CD4-positive, alpha-beta T cell treated with Interleukin-17A for 4 hours (primary cell): ENCODE data around the gene VPS37B.
A peak's percentile ranks its signal among the peaks of the same experiment; 100 is the strongest.

Experiments used
- DNase-seq: peaks from one replicate; pipeline ENCODE4 v3.0.0-alpha.2; 2020; ENCODE audit warnings: mixed read lengths

Gene VPS37B

GRCh38 chr12:122865268-122866231 lies 30.4 kb downstream of the VPS37B start:
- DNase-seq, result peak; percentile 35

GRCh38 chr12:122864894-122865253 lies 31.1 kb downstream of the VPS37B start:
- DNase-seq, result no peak

GRCh38 chr12:122862872-122863701 lies 32.8 kb downstream of the VPS37B start:
- no peak for DNase-seq

GRCh38 chr12:122862110-122862634 lies 33.8 kb downstream of the VPS37B start:
- DNase-seq, result no peak

GRCh38 chr12:122861587-122861970 lies 34.3 kb downstream of the VPS37B start:
- DNase-seq, result no peak

GRCh38 chr12:122860854-122861586 lies 34.9 kb downstream of the VPS37B start:
- DNase-seq, result no peak

- DNase-seq, result peak; percentile 90
Observed at GRCh38 chr12:122860040-122860853, 35.7 kb downstream of the VPS37B start.

GRCh38 chr12:122859303-122860039 lies 36.5 kb downstream of the VPS37B start:
- no peak for DNase-seq

- no peak for DNase-seq
Observed at GRCh38 chr12:122858591-122859302, 37.2 kb downstream of the VPS37B start.

GRCh38 chr12:122858171-122858570 lies 37.8 kb downstream of the VPS37B start:
- no peak for DNase-seq

- DNase-seq, result no peak
Observed at GRCh38 chr12:122856999-122857671, 38.8 kb downstream of the VPS37B start.

GRCh38 chr12:122855928-122856831 lies 39.7 kb downstream of the VPS37B start:
- DNase-seq, result no peak

GRCh38 chr12:122855071-122855829 lies 40.7 kb downstream of the VPS37B start:
- DNase-seq, result no peak

- DNase-seq, result no peak
Observed at GRCh38 chr12:122854554-122854953, 41.4 kb downstream of the VPS37B start.

- no peak for DNase-seq
Observed at GRCh38 chr12:122853582-122854245, 42.2 kb downstream of the VPS37B start.

GRCh38 chr12:122852336-122853275 lies 43.3 kb downstream of the VPS37B start:
- DNase-seq, result no peak
